Hippocampal formation (tissue), 2 donors: ENCODE measurements around the gene SYTL2.

Experiments
- DNase-seq, 2 donors: peaks; one replicate each; lab custom pipeline; 2025; lab: John Stamatoyannopoulos, UW

The SYTL2 gene

DNA sequence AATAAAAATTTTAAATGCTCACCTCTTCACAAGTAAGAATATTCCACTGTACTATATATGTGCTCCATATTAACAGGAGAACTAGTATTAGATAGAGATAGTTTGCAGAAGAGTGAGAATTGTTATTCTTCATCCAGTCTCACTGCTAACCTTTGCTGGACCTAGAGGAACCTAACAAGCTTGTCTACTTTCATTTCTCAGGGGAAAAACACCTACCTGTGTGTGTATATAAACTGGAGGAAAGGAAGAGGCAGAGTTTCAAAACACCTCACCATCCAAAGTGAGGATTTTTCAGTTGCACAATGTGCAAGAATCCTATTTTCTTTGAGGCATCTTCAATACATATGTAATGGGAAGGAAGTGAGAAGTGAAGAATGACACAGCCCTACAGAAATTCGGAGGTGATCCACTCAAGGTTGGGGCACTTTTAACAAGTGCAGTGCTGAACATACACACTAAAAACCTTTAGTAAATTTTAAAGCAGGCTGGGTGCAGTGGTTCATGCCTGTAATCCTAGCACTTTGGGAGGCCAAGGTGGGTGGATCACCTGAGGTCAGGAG is 52.4 kb downstream of the SYTL2 start:
- no peak for DNase-seq

DNA sequence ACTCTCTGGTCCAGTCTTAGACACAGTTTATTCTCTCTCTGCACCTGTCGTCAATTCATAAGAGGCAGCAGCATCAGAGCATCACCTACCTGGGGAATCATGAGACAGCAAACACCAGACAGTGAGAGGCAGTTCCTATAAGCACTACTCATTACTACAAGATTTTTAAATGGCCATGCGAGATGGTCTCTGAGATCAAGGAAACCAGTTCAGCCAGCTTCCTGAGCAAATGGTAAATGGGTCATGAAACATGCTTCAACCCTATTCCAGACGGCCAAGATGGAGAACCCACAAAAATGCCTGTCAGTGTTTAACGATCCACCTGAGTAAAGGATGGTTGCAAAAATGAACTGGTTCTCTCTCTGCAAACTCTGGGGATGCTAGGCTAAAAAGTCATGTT is 52.9 kb downstream of the SYTL2 start:
- no peak for DNase-seq

DNA sequence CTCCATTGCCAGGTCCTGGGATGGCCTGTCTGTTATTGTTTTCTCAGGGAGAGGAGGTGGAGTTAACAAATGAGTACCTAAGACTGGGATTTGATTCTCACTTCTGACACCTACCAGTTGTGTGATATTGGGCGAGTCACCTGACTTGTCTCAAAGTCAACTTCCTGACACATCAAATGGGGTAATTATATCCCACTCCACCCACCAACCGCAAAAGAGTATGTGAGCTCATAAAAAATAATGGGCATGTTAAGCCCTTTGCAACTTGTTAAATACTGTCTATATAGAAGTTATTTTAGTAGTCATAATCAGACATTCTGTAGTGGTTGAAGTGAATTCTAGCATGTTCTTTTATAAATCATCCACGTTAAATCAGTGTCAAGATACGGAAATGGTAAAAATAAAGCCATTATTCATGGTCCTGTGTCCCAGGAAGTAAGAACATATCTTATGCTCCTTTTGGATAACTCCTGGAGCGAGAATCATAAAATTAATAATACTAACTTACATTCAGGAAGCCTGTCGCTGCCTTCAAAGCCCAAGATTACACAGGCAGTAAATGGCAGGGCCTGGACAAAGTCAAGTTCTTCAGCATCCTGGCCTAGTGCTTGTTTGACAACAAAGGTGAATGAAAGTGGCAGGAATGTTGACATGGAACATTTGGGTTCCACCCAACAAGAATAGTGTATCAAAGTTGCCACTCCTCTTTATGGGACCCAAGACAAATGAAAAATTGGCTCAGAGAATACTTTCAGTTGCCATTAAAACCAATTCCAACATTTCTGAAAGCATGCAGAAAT is 54.3 kb downstream of the SYTL2 start:
- DNase-seq, result no peak

DNA sequence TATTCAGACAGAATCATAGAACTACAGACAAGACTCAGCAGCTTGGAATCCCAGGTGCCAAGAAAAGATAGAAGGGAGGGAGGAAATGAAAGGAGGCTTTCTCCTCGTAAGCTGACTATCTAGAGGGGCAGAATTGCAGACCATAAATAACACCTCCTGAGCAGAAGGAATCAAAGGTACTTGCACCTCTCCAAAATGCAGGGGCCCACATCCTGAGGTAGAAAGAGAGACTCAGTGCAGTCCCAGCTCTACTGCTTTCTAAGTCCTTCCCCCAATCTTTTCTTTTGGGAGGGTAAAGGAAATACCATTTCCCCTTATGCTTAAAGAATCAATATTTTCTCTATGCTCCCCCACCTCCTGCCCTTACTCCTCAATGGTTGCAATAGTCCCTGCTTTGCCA is 55.2 kb downstream of the SYTL2 start:
- DNase-seq, result no peak

DNA sequence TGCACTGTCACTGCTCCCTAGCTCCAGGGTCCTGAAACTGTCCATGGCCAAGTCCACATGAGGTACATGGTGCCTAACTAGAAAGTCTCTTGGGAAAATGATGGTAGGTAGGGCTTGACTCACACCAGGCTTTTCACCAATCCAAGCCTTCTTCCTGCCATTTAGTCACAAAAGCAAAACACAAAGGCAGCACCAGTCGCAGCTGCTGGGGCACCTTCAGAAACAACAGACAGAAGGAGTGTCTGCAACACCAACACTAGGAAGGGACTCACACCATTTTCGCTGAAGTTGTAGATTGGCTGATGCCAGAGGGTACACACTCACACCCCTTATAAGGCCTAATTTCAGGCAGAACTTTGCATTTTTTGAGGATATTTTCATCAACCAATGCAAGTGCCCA is 55.7 kb downstream of the SYTL2 start:
- no peak for DNase-seq

DNA sequence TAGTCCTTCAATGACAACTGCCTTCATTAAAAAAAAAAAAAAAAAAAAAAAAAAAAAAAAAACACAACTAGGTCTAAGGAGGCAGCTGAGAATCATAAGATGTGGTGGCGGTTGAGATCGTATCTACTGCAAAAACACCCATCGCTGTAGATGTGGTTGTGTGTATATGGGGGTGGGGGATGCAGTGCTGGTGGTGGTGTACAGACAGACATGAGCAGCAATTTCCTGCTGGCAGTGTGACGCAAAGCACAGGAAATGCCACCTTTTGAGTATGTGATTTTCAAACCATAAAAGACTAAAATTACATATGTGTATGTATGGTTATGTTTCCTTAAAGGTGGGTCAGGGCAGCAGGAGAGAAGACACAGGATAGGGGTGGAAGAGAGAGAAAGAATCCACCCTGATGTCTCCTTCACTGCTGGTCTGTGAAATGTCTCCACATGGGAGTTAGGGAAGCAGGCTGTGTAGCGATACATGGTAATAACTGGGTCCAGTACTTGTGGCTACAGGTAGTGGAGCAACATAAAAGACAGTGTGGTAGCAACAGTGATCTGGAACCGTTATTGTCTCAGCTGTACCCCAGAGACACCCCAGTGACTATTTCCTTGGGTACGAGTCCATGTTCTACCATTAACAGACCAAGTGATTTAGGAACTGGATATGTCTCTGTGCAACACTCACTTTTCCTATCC is 57.9 kb downstream of the SYTL2 start:
- no peak for DNase-seq

DNA sequence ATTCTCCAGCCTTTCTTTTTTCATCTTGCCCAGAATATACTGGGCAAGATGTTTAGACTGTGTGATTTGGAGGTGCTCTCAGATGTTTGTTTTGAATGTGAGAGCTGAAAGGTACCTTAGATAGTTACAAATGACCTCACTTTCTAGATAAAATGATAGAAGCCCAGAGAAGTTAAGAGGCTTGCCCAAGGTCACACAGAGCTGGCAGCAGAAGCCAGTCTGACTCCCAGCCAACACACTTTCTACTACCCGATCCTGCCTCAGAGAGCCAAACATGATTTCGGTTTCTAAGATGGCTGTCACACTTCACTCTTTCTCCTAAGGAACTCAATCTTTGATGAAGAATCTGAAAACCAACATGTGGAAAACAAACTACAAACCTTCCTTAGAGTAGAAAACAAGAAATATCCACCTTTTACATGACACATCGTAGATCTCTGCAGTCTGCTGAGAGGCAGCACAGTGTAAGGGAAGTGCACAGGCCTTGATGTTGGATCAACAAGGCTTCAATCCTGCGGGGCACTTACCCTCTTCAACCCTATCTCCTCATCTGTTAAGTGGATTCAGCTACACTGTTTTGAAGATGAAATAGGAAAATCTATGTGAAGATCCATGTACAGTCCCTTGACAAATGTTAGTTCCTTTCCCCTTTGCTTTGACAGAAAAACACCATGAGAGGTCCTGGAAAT is 58.6 kb downstream of the SYTL2 start:
- DNase-seq, result no peak

DNA sequence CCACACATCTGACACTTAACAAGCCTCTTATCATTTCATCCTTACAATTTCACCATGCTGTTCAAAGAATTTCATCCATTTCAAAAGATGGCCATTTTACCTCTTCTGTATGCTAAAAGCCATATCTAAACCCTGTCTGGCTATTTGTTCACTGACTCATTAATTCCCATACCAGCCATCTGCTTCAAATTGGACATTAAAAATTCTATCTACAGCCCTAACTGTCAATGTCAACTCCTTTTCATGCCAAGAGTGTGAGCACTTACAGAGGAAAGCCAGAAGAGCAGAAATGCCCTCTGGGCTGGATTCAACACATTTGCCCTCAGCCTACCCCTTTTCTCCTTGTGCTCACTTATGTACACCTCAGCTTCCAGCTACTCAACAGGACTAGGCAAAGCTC is 59.2 kb downstream of the SYTL2 start:
- no peak for DNase-seq

DNA sequence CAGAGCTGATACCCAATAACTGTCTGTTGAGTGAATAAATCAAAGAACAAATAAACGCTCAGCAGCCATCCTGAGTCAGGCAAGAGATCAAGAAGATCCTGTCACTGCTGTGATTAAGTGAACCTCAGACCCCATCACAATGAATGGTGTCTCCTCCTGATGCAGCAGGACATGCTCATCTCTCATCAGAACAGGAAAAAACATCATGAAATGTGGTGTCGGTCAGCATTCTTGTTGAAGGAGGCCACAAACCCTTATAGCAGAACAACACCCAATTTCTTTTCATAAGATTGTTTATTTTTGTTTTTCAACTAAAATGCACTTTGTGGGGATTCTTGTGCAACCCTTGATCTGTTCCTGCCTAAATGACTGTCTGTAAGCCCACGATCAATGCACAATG is 60.3 kb downstream of the SYTL2 start:
- DNase-seq, result no peak

DNA sequence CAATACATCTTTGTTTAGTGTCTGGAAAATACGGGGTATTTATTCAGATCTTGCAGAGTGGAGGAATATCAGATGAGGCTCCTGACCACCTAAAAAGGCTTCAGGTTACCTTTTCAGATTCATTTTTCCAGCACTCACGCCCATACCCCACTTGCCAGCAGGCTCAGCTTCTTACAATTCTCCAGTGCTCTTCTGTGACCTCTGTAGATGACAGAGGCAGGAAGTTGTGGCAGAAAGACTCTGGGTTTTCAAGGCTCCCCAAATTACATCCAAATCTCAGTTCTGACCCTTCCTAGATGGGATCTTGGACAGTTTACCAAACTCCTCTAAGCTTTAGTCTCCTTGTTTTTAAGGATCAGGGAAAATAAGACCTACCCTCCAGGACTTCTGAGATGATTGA is 61.1 kb downstream of the SYTL2 start:
- no peak for DNase-seq

DNA sequence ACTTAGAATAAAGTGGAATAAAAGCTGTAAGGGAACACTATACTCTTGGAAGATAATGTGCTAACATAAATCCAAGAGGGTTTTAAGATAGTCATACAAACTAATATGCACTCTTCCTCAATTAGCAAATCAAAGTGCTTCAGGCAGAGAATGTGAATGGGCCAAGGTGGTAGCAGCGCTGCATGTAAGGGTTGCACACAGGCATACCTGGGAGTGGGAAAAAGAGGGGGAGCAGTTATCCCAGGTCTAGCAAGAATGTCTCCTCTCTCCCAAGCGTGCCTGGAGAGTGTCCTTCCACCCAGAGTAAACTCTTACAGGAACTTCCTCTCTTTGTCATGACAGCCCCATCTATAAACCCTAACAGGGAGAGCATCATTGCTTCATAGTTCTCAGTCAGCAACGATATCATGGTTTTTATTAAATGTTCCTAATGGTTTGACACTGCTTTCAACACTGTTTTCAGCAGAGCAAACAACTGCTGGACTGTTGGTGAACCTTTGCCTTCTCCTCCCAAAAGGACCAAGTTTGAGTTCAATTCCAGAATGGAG is 61.6 kb downstream of the SYTL2 start:
- DNase-seq, result no peak

DNA sequence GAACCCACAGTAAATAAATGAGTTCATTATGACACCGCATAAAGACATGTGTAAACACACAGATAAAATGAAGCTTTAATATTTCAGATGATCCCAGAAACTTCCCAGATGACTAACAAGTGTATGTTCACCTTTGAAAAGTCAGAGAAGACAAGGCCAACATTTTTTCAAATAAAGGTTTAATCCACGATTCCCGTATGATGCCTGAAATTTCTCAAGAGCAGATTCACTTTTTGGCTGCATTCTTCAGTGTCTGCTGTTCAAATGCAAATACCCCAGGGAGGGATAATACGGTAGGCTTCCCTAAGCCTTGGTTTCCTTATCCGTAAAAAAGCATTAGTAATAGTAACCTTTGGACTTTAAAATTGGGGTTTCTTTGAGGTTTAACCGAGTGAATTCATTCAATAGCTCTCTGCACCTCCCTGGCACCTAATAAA is 62.5 kb downstream of the SYTL2 start:
- no peak for DNase-seq

DNA sequence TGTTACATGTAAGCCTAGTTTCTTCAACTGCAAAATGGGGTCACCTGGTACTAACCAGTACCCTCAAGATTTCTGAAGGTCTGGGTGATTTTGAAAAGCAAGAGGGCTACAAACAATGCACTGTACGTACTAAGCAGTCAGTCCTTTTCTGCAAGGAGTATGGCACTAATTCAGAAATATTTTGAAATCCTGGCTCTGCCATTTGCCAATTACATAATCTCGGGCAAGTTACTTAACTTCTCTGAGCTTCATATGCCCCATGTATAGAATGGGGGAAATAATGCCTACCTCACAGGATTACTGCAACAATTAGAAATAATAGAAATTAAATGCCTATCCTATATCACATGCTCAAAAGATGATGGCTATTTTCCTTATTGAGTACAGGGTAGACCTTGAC is 64.3 kb downstream of the SYTL2 start:
- no peak for DNase-seq

DNA sequence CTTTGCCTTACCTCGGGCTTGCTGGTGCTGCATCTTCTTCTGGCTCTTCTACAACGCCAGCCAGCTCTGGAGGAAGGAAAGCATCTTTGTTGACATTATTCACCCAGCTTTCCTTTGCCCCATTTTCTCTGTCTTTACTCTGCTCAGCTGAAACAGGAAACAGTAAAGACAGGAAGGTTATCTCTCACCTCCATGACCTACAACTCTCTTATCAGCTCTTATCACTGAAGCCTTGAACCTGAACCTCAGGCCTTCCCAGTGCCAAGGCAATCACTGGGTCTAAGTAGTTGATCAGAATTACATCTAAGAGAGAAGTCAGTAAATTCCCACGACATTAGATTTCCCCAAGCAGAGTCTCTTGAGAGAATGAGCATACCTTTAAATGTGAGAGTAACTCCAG is 65.3 kb downstream of the SYTL2 start:
- DNase-seq, result no peak

DNA sequence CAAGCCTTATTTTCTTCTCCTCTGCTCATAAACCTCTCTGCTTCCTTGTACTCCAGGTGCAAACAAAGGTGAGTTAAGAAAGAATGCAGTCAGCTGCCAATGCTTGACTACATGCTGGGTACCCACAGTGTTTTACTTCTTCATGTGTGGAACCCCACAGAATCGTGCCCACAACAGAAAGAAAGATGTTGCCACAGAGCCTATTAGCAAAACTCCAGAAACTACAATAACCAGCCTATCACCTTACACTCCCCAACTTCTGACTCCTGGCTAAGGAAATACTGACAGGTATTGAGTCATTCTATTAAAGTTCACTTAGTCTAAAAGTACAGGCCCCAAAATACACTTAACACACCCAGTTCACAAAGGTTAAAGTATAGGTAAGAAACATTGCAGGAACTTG is 68.1 kb downstream of the SYTL2 start:
- no peak for DNase-seq

DNA sequence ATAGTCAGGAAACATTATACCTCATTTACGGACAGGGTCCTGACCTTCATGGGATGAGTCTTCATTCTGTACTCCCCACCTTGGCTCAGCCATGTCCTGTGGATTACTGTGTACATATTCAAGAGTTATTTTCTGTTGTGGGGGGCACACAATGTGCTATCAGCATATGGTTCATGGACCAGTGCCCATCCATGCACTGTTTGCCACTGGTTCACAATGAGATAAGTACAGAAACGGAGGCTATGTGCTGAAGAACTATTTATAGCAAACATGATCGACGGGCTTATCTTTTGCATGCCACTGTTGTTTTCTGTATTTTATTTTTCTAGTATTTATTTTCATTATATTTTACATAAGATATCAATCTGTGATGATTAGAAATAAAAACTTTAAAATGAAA is 68.6 kb downstream of the SYTL2 start:
- no peak for DNase-seq

DNA sequence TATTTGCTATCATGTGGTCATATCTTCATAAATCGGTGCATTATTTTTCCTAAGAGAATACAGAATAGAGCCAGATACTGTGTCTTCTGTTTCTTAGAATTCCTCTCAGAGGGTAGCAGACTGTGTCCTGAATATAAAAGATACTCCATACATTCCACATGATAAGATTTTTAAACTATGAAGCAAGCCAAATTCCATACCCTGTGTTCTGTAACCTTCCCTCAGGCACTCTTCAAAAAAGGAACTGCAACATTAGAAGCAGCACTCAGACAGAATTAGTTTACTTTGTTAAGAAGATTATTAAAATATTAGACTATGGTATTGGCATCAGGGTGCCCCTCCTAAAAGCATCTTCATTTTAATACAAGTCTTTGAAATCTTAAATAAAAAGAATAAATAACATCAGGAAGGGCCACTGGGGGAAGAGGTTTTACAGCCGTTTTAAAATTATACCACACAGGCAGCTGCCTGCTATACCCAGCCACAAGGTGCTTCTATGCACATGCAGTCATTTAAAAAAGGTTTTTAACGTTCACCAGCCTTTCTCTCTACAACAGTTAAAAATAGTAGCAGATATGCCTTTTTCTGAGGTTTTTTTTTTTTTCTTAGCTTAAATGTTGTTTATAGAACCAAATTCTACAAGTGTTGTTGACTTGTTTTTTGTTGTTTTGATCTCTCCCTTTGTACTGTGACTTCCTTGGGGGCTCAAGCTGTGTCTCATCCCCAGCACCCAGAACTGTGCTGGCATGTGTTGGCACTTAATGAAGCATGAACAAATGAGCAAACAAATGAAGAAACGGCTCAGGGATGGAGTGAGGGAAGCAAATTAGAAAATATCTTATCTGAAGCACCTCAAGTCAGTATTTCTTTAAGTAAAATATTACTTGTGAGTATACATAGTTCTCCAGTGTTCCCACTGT is 70.2 kb downstream of the SYTL2 start:
- DNase-seq, result no peak

DNA sequence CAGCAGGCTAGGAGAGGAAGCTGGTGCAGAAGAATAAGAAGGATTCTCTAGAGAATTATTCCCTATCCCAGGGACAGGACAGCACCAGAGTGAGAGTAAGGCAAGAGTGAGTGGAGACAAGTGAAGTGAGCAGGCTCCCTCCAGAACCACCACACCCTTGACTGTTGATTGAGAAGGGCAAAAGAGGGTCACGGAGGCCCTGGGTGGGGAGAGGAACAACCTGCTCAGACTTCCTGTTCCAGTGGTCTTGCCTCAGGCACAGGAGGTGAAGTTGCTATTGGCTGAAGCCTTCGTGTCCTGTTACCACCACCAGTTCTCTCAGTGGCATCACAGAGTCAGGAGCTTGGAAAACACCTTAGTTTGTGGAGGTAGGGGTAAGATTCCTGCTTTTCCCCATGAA is 73.2 kb downstream of the SYTL2 start:
- DNase-seq, result no peak

DNA sequence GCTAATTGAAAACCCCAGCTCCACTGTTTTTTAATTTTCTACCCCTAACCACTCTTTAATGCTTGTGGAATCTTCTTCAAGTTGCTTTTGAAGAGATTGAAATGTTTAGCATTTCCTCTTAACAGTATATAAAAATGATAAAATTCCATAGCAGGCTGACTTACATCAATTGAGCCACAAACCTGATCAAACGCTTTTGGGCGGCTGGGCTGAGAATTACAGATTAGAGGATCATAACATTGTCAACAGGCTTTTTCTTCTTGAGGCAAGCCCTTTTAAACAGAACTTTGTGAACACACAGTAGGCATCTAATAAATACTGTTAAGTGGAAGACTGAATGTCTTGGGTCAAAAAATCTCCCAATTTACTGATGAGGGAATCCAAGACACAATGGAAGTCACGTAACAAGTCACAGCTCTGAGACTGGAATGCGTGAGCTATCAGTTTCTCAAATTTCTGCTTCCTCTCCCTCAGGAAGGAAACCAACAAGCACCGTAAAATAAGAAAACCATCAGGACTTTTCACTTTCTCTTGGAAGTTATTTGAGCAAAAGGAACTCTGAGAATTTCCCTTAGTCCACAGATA is 75.0 kb downstream of the SYTL2 start:
- DNase-seq, result no peak

DNA sequence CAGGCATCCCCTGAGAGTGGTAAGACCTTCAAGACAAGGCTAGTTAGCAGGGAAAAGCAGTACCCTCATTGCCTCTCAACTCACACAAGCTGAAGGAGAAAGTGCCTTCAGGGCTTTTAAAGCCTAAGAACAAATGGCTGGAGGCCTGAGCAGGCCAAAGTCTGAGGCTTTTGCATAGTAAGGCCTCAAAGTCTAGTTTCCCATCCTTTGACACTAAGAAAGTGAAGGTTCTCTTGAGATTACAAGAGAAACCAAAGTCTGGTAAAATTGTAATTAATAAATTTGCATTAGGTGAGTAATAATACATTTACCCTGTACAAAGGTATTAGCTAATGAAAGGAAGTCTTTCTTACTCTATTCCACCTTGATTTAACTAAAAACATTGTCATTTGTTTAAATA is 78.0 kb downstream of the SYTL2 start:
- no peak for DNase-seq

DNA sequence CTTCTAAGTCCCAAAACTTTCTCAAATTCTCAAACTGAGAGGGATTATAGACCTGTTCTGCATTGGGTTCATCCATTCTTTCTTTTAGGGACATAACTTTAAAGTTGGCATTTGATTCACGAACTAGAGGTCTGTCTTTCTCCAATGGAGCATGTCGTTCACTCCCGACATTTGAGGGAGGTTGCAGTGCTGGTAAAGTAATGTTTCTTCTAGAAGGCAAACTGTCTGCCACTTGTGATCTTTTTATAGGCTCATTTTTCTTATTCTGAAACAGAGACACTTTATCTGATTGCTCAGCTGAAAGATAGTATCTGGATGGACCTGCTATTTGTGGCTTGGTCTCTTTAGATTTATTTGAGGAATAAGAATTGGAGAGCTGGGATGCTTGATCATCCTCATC is 84.6 kb downstream of the SYTL2 start:
- DNase-seq, result no peak
